ENCODE data around the gene PGAM1. TPM values are rescaled to one million over a fixed set of nuclear protein-coding genes. Genes with fewer than 3 reads are reported as not detected.

PGAM1 gene
- total and polyA plus RNA-seq, 2 experiments from 2014 or later: 879 to 1,144 TPM

GRCh38 chr10:97388152-97388551 lies 37.8 kb upstream of the PGAM1 start:
- H3K27me3 ChIP-seq (replicated peaks; ENCODE audit: insufficient read depth): no peaks in the 10 kb centered on the region
- H3K4me2 ChIP-seq (ENCODE audit: unreplicated experiment): no peak overlapping the region
- no peak overlapping the region for H3K9ac ChIP-seq
- H3K9me2 ChIP-seq (ENCODE audit: insufficient read depth): no peaks in the 10 kb centered on the region
- DNase-seq: no peak
- H3K27ac ChIP-seq: no peak overlapping the region
- in situ Hi-C loops (cut with MboI): no loop called here
- no peaks in the 10 kb centered on the region for H3F3A ChIP-seq (ENCODE audit: insufficient read depth)
- no peaks in the 10 kb centered on the region for H3K4me1 ChIP-seq (ENCODE audit: insufficient read depth)
- H4K20me1 ChIP-seq (ENCODE audit: insufficient read depth): no peaks in the 10 kb centered on the region
- TF ChIP-seq EZH2 (IDR thresholded peaks at IDR 0.05; ENCODE audit: insufficient read depth, poor library complexity, severe bottlenecking): no peak
- H3K79me2 ChIP-seq (ENCODE audit: insufficient read depth): no peaks in the 10 kb centered on the region
- H3K4me3 ChIP-seq: no peak overlapping the region
- no peak overlapping the region for H2AFZ ChIP-seq
- WGBS, 2 experiments (ENCODE audit: low coverage in 1 of 2, low lambda C conversion rate in 2 of 2, missing lambda C conversion rate in 2 of 2): 97% methylated on average over 5 of the region's 5 CpGs
- no peaks in the 10 kb centered on the region for H3K9me3 ChIP-seq (ENCODE audit: low read depth)
- 0 out of 2 replicates have a peak, but pooled peaks cover 2% of the 10 kb centered on the region for H3K36me3 ChIP-seq (ENCODE audit: low read depth)

GRCh38 chr10:97390091-97390490 lies 35.9 kb upstream of the PGAM1 start:
- 98 to 100% methylated on average over 4 to 5 of the region's 5 CpGs for WGBS, 2 experiments (ENCODE audit: low coverage in 1 of 2, low lambda C conversion rate in 2 of 2, missing lambda C conversion rate in 2 of 2)
- H3K9me3 ChIP-seq (ENCODE audit: low read depth): no peaks in the 10 kb centered on the region
- H3K9ac ChIP-seq: no peak overlapping the region
- in situ Hi-C loops (cut with MboI): no loop called here
- H3K27ac ChIP-seq: no peak overlapping the region
- no peaks in the 10 kb centered on the region for H3K9me2 ChIP-seq (ENCODE audit: insufficient read depth)
- H3K4me3 ChIP-seq: no peak overlapping the region
- H3K4me1 ChIP-seq (ENCODE audit: insufficient read depth): no peaks in the 10 kb centered on the region
- no peaks in the 10 kb centered on the region for H3K27me3 ChIP-seq (replicated peaks; ENCODE audit: insufficient read depth)
- no peaks in the 10 kb centered on the region for H4K20me1 ChIP-seq (ENCODE audit: insufficient read depth)
- peaks cover 13% of the 10 kb centered on the region; the same call in 1 of the 2 replicates for H3K36me3 ChIP-seq (ENCODE audit: low read depth)
- no peak for TF ChIP-seq EZH2 (IDR thresholded peaks at IDR 0.05; ENCODE audit: insufficient read depth, poor library complexity, severe bottlenecking)
- no peak for TF ChIP-seq EZH2phosphoT487 (IDR thresholded peaks at IDR 0.05; ENCODE audit: insufficient read depth, low read depth)
- no peak overlapping the region for H3K4me2 ChIP-seq (ENCODE audit: unreplicated experiment)
- no peak overlapping the region for H2AFZ ChIP-seq
- H3F3A ChIP-seq (ENCODE audit: insufficient read depth): no peaks in the 10 kb centered on the region
- DNase-seq: no peak
- no peaks in the 10 kb centered on the region for H3K79me2 ChIP-seq (ENCODE audit: insufficient read depth)

GRCh38 chr10:97393034-97393573 lies 32.9 kb upstream of the PGAM1 start:
- Histone ChIP-seq H3K27ac (no peak overlapping the region), H3K4me2 (ENCODE audit: unreplicated experiment) (no peak overlapping the region), H3K9ac (no peak overlapping the region), H3F3A (ENCODE audit: insufficient read depth) (no peaks in the 10 kb centered on the region), H3K4me1 (ENCODE audit: insufficient read depth) (no peaks in the 10 kb centered on the region), H4K20me1 (ENCODE audit: insufficient read depth) (no peaks in the 10 kb centered on the region), H3K36me3 (ENCODE audit: low read depth) (peaks cover 15% of the 10 kb centered on the region; the same call in 1 of the 2 replicates), H3K4me3 (no peak overlapping the region), H3K9me3 (ENCODE audit: low read depth) (no peaks in the 10 kb centered on the region), H3K79me2 (ENCODE audit: insufficient read depth) (peaks cover 13% of the 10 kb centered on the region; the same call in 1 of the 2 replicates), H2AFZ (no peak overlapping the region), H3K27me3 (replicated peaks; ENCODE audit: insufficient read depth) (no peaks in the 10 kb centered on the region), H3K9me2 (ENCODE audit: insufficient read depth) (no peaks in the 10 kb centered on the region)
- in situ Hi-C loops (cut with MboI): no loop called here
- TF ChIP-seq EZH2 (IDR thresholded peaks at IDR 0.05; ENCODE audit: insufficient read depth, poor library complexity, severe bottlenecking) (no peak), EZH2phosphoT487 (IDR thresholded peaks at IDR 0.05; ENCODE audit: insufficient read depth, low read depth) (no peak)
- DNase-seq: no peak
- WGBS, 2 experiments (ENCODE audit: low coverage in 1 of 2, low lambda C conversion rate in 2 of 2, missing lambda C conversion rate in 2 of 2): 87 to 92% methylated on average over 8 of the region's 8 CpGs

- H3K9me2 ChIP-seq (ENCODE audit: insufficient read depth): no peaks in the 10 kb centered on the region
- no peak for TF ChIP-seq EZH2phosphoT487 (IDR thresholded peaks at IDR 0.05; ENCODE audit: insufficient read depth, low read depth)
- no peak for TF ChIP-seq EZH2 (IDR thresholded peaks at IDR 0.05; ENCODE audit: insufficient read depth, poor library complexity, severe bottlenecking)
- in situ Hi-C loops (cut with MboI): no loop called here
- H3K79me2 ChIP-seq (ENCODE audit: insufficient read depth): peaks cover 26% of the 10 kb centered on the region
- no peak overlapping the region for H3K4me2 ChIP-seq (ENCODE audit: unreplicated experiment)
- H3K36me3 ChIP-seq (ENCODE audit: low read depth): peaks cover 15% of the 10 kb centered on the region; the same call in 1 of the 2 replicates
- H3K9ac ChIP-seq: no peak overlapping the region
- peaks cover 8% of the 10 kb centered on the region; the same call in 1 of the 2 replicates for H3F3A ChIP-seq (ENCODE audit: insufficient read depth)
- H3K27me3 ChIP-seq (replicated peaks; ENCODE audit: insufficient read depth): no peaks in the 10 kb centered on the region
- H3K4me3 ChIP-seq: no peak overlapping the region
- H3K27ac ChIP-seq: no peak overlapping the region
- no peaks in the 10 kb centered on the region for H3K4me1 ChIP-seq (ENCODE audit: insufficient read depth)
- no peak overlapping the region for H2AFZ ChIP-seq
- 66 to 73% methylated on average over 4 of the region's 4 CpGs for WGBS, 2 experiments (ENCODE audit: low coverage in 1 of 2, low lambda C conversion rate in 2 of 2, missing lambda C conversion rate in 2 of 2)
- H3K9me3 ChIP-seq (ENCODE audit: low read depth): no peaks in the 10 kb centered on the region
- no peak for DNase-seq
- no peaks in the 10 kb centered on the region for H4K20me1 ChIP-seq (ENCODE audit: insufficient read depth)
Observed at GRCh38 chr10:97396056-97396455, 29.9 kb upstream of the PGAM1 start.

Measured in GM23248 (cell line).